Measurements from ENCODE around the gene GAK. TPM values are rescaled to one million over a fixed set of nuclear protein-coding genes. Genes with fewer than 3 reads are reported as not detected.

GAK gene
- total and polyA plus RNA-seq, 4 donors = 27.4 to 69.7 (median 47.0) TPM

DNA sequence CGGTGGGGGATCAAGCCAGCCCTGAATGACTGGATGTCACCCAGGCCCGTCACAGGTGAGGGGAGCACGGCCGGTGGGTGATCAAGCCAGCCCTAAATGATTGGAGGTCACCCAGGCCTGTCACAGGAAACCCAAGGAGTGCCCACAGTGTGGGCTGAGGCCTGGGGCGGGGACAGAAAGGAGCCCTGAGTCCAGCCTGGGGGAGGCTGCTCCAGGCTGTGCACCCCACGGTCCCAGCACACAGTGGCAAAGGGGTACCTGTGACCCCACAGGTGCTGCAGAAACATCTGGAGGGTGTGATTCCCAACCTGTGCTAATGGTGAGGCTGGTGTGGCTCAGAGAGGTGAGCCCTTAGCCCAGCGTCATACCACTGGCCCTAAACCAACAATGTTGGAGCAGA, 100.0 kb downstream of the GAK start:
- no peak overlapping the region for H3K4me3 ChIP-seq (ENCODE audit: low read depth in 1 of 3, low read length in 3 of 3)
- WGBS = 90% methylated on average over 7 of the region's 7 CpGs
- peaks cover 0 to 5% (median 1%) of the 10 kb centered on the region in 4 donors for H3K4me1 ChIP-seq (ENCODE audit: control insufficient read depth in 4 of 4, insufficient read depth in 4 of 4, low read length in 3 of 4)
- no peaks in the 10 kb centered on the region for H3K36me3 ChIP-seq (ENCODE audit: control insufficient read depth in 4 of 4, insufficient read depth in 3 of 4, low read depth in 1 of 4, low read length in 3 of 4)
- TF ChIP-seq RXRA (IDR thresholded peaks at IDR 0.05) = no peak
- TF ChIP-seq SP1 (IDR thresholded peaks at IDR 0.05) = no peak
- TF ChIP-seq, protein P1, sequence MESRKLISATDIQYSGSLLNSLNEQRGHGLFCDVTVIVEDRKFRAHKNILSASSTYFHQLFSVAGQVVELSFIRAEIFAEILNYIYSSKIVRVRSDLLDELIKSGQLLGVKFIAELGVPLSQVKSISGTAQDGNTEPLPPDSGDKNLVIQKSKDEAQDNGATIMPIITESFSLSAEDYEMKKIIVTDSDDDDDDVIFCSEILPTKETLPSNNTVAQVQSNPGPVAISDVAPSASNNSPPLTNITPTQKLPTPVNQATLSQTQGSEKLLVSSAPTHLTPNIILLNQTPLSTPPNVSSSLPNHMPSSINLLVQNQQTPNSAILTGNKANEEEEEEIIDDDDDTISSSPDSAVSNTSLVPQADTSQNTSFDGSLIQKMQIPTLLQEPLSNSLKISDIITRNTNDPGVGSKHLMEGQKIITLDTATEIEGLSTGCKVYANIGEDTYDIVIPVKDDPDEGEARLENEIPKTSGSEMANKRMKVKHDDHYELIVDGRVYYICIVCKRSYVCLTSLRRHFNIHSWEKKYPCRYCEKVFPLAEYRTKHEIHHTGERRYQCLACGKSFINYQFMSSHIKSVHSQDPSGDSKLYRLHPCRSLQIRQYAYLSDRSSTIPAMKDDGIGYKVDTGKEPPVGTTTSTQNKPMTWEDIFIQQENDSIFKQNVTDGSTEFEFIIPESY (IDR thresholded peaks at IDR 0.05) = no peak
- TF ChIP-seq YY1 (IDR thresholded peaks at IDR 0.05) = no peak
- TF ChIP-seq, protein P2, sequence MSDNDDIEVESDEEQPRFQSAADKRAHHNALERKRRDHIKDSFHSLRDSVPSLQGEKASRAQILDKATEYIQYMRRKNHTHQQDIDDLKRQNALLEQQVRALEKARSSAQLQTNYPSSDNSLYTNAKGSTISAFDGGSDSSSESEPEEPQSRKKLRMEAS (IDR thresholded peaks at IDR 0.05) = no peak
- DNase-seq (ENCODE audit: low spot score) = no peak
- H3K9me3 ChIP-seq (ENCODE audit: control insufficient read depth in 4 of 4, low read length in 3 of 4) = peaks cover 0 to 8% (median under 1%) of the 10 kb centered on the region in 4 donors
- no peaks in the 10 kb centered on the region for H3K27me3 ChIP-seq (ENCODE audit: control insufficient read depth in 4 of 4, insufficient read depth in 4 of 4, low read length in 3 of 4)
- H3K27ac ChIP-seq (ENCODE audit: low read depth in 1 of 2, low read length in 2 of 2) = no peak overlapping the region
- no peak overlapping the region for H3K9ac ChIP-seq (ENCODE audit: low read depth in 1 of 2, low read length in 2 of 2)

DNA sequence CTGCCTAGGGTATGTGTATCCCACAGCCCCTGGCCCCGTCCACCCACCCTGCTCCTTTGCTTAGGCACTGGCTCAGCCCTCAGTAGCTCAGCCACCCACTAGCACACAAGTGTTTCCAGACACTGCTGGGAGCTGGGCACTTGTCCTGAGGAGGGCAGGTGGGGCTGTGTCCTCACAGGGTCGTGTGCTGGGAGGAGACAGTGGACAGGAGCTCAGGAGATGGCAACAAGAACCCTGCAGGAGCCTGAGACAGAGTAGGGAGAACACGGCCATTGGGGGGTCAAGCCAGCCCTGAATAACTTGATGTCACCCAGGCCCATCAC, 100.7 kb downstream of the GAK start:
- no peak for DNase-seq (ENCODE audit: low spot score)
- TF ChIP-seq FOXA2 (IDR thresholded peaks at IDR 0.05) (no peak), JUND (IDR thresholded peaks at IDR 0.05) (no peak), RXRA (IDR thresholded peaks at IDR 0.05) (no peak), FOXA1 (IDR thresholded peaks at IDR 0.05) (no peak), YY1 (IDR thresholded peaks at IDR 0.05) (no peak)
- TF ChIP-seq, protein P1 (IDR thresholded peaks at IDR 0.05) = no peak

GRCh38 chr4:830601-831482, 101.3 kb downstream of the GAK start:
- TF ChIP-seq SP1 (IDR thresholded peaks at IDR 0.05) (no peak), GABPA (IDR thresholded peaks at IDR 0.05 in 1 of 2, conservative IDR thresholded peaks at IDR 0.05 in 1 of 2) (no peak), FOXA1 (IDR thresholded peaks at IDR 0.05) (no peak)
- TF ChIP-seq, protein P2 (IDR thresholded peaks at IDR 0.05) = no peak
- DNase-seq (ENCODE audit: low spot score) = no peak
- no peaks in the 10 kb centered on the region for H3K27me3 ChIP-seq (ENCODE audit: control insufficient read depth in 4 of 4, insufficient read depth in 4 of 4, low read length in 3 of 4)

More for the DNA sequence above, 100.7 kb downstream of the GAK start:
- H3K27ac ChIP-seq (ENCODE audit: low read depth in 1 of 2, low read length in 2 of 2) = no peak overlapping the region
- H3K36me3 ChIP-seq (ENCODE audit: control insufficient read depth in 4 of 4, insufficient read depth in 3 of 4, low read depth in 1 of 4, low read length in 3 of 4) = no peaks in the 10 kb centered on the region
- H3K27me3 ChIP-seq (ENCODE audit: control insufficient read depth in 4 of 4, insufficient read depth in 4 of 4, low read length in 3 of 4) = no peaks in the 10 kb centered on the region
- peaks cover 0 to 5% (median 0%) of the 10 kb centered on the region in 4 donors for H3K9me3 ChIP-seq (ENCODE audit: control insufficient read depth in 4 of 4, low read length in 3 of 4)
- H3K4me1 ChIP-seq (ENCODE audit: control insufficient read depth in 4 of 4, insufficient read depth in 4 of 4, low read length in 3 of 4) = peaks cover 0 to 7% (median 5%) of the 10 kb centered on the region in 4 donors
- no peak overlapping the region for H3K4me3 ChIP-seq (ENCODE audit: low read depth in 1 of 3, low read length in 3 of 3)
- no peak overlapping the region for H3K9ac ChIP-seq (ENCODE audit: low read depth in 1 of 2, low read length in 2 of 2)
- WGBS = 60% methylated on average over 3 of the region's 3 CpGs

More at GRCh38 chr4:830601-831482, 101.3 kb downstream of the GAK start:
- Histone ChIP-seq H3K9me3 (ENCODE audit: control insufficient read depth in 4 of 4, low read length in 3 of 4) (peaks cover 0 to 5% (median 0%) of the 10 kb centered on the region in 4 donors), H3K4me1 (ENCODE audit: control insufficient read depth in 4 of 4, insufficient read depth in 4 of 4, low read length in 3 of 4) (peaks cover 0 to 7% (median 5%) of the 10 kb centered on the region in 4 donors), H3K4me3 (ENCODE audit: low read depth in 1 of 3, low read length in 3 of 3) (no peak overlapping the region), H3K27ac (ENCODE audit: low read depth in 1 of 2, low read length in 2 of 2) (no peak overlapping the region), H3K9ac (ENCODE audit: low read depth in 1 of 2, low read length in 2 of 2) (no peak overlapping the region), H3K36me3 (ENCODE audit: control insufficient read depth in 4 of 4, insufficient read depth in 3 of 4, low read depth in 1 of 4, low read length in 3 of 4) (no peaks in the 10 kb centered on the region)
- WGBS = 75% methylated on average over 23 of the region's 23 CpGs
